Kidney (tissue), 14 donors: ENCODE results near the gene ARFIP1. TPM values are rescaled to one million over a fixed set of nuclear protein-coding genes. Genes with fewer than 3 reads are reported as not detected.
"Not testable (repeated sequence)": the region's sequence is repeated elsewhere in the genome, so short reads cannot be mapped to it uniquely, and the experiment has no call there.

ENCODE experiments used
- DNase-seq, 5 donors: peaks; one replicate each; pipeline ENCODE4 v3.0.0-alpha.2; 2013 to 2020
- FAIRE-seq: peaks from 2 replicates; lab custom pipeline; 2012; peaks lifted over from hg19 to GRCh38; lab: Jason Lieb, UNC
- H3K27ac ChIP-seq, 2 donors: one replicate each; pipeline ENCODE4 v1.7.0; 2013; ENCODE audit warnings: low read depth in 2 of 2, low read length in 2 of 2, inconsistent platforms in 1 of 2
- H3K27me3 ChIP-seq: one replicate; pipeline ENCODE4 v1.7.1; 2013; ENCODE audit warnings: low read length, inconsistent platforms; ENCODE audit not compliant: control insufficient read depth, insufficient read depth
- H3K36me3 ChIP-seq, 3 donors: one replicate each; pipeline versions ENCODE4 v1.7.0 to v1.7.1; 2013; ENCODE audit warnings: low read length in 3 of 3, control low read depth in 1 of 3, inconsistent platforms in 1 of 3; ENCODE audit not compliant: insufficient read depth in 3 of 3, control insufficient read depth in 2 of 3
- H3K4me1 ChIP-seq, 3 donors: one replicate each; pipeline versions ENCODE4 v1.7.0 to v1.7.1; 2013; ENCODE audit warnings: low read length in 3 of 3, inconsistent platforms in 1 of 3, low read depth in 1 of 3; ENCODE audit not compliant: control insufficient read depth in 2 of 3, insufficient read depth in 2 of 3
- H3K4me3 ChIP-seq, 3 donors: one replicate each; pipeline versions ENCODE4 v1.7.0 to v1.8.1; 2013; ENCODE audit warnings: low read length in 3 of 3, control low read depth in 1 of 3, inconsistent platforms in 1 of 3
- H3K9ac ChIP-seq, 3 donors: one replicate each; pipeline versions ENCODE4 v1.7.0 to v1.7.1; 2013; ENCODE audit warnings: low read length in 3 of 3, control low read depth in 1 of 3, inconsistent platforms in 1 of 3
- H3K9me3 ChIP-seq, 3 donors: one replicate each; pipeline versions ENCODE4 v1.7.0 to v1.7.1; 2013; ENCODE audit warnings: low read length in 3 of 3, control low read depth in 1 of 3, inconsistent platforms in 1 of 3; ENCODE audit not compliant: control insufficient read depth in 2 of 3, insufficient read depth in 1 of 3
- CTCF ChIP-seq: IDR thresholded peaks from 3 replicates; pipeline ENCODE4 v1.5.1; 2012; ENCODE audit warnings: mild to moderate bottlenecking, moderate library complexity, borderline replicate concordance; ENCODE audit not compliant: insufficient read depth; ENCODE audit errors: extremely low read depth
- intact Hi-C: fragments of 100-400 bp; cut with DNase I; formaldehyde crosslinking; loops from one replicate; pipeline ENCODE4 v1.11.1; 2022
- polyA plus RNA-seq: library from polyadenylated mRNA; stranded (reverse); fragments of 350-450 nt; fragmentation: Illumina TruSeq; extraction: RNeasy Lipid Tissue Mini Kit (QIAGEN cat#74804); gene quantifications from one replicate; pipeline ENCODE4 v1.2.3, GENCODE V29; 2014; ENCODE audit warnings: low read depth, low replicate concordance; ENCODE audit not compliant: insufficient read depth
- total RNA-seq: library from RNA; stranded (reverse); fragmentation: NEBNext Ultra II Directional; extraction: Animal tissue kit (Norgen Biotek cat#: 25700); gene quantifications from one replicate; pipeline ENCODE4 v1.2.1, GENCODE V29; 2021
- donor health status: control.
- donor health status: control.
- donor health status: control.
- donor health status: control.
- donor health status: control.
- donor health status: DM: yes; HTN: yes; CAD: no.
- donor health status: Normal renal cell carcinoma (clear cell type).

Gene ARFIP1
- total and polyA plus RNA-seq, 2 donors from 2014 or later, result 23.2 to 39.1 TPM

GRCh38 chr4:152896811-152897210 lies 117.1 kb downstream of the ARFIP1 start:
- H3K36me3 ChIP-seq, result no peaks in the 10 kb centered on the region
- DNase-seq, result no peak
- H3K9ac ChIP-seq, result no peak overlapping the region
- H3K4me3 ChIP-seq, result no peak overlapping the region
- H3K27me3 ChIP-seq, result no peaks in the 10 kb centered on the region
- no peaks in the 10 kb centered on the region for H3K9me3 ChIP-seq
- H3K27ac ChIP-seq, result no peak overlapping the region
- intact Hi-C loops, result no loop called here
- no peaks in the 10 kb centered on the region for H3K4me1 ChIP-seq
- no peak for FAIRE-seq
- no peak for TF ChIP-seq CTCF

GRCh38 chr4:152898133-152898532 lies 118.4 kb downstream of the ARFIP1 start:
- H3K36me3 ChIP-seq, DNase-seq, H3K27me3 ChIP-seq, H3K4me1 ChIP-seq, H3K4me3 ChIP-seq, H3K9ac ChIP-seq, intact Hi-C loops, H3K9me3 ChIP-seq, H3K27ac ChIP-seq, FAIRE-seq: not testable (repeated sequence)

DNA sequence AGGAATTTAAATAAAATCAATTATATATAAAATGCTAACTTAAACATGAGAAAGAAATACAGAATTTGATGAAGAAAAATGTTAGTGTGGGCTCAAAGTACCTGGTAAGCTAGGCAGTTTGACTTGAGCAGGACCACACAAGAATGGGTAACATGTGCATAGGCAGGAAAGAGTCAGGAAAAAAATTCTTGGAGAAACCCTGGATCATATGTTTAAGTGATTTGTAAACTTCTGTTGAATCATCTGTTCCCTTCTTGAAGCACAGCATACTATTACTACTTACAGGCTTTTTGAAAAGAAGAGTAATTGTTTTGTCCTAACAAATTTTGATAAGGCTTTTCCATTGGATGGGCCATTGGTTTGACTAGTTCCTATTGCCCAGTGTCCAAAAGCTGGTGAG lies 118.9 kb downstream of the ARFIP1 start:
- no peak for FAIRE-seq
- Histone ChIP-seq H3K4me3 (no peak overlapping the region), H3K4me1 (no peaks in the 10 kb centered on the region), H3K27me3 (no peaks in the 10 kb centered on the region), H3K36me3 (no peaks in the 10 kb centered on the region), H3K9ac (no peak overlapping the region), H3K27ac (no peak overlapping the region), H3K9me3 (no peaks in the 10 kb centered on the region)
- TF ChIP-seq CTCF, result no peak
- intact Hi-C loops, result no loop called here
- no peak for DNase-seq

DNA sequence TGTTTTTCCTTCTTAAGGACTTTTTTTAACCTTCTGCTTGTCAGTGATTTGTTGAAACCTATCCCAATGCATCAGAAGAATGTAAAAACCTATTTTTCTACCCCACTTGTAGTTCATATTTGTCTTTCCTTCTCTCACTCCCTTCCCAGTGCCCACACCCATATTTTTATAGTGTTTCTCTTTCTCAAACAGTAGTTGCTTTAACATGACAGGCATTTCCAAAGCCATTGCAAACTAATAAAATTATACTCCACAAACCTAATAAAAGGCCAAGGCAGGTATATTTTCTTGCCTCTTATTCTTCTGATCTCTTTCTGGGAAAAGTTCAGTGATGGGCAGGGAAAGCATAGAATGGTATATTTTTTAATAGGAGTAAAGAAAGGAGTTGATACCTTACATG lies 120.6 kb downstream of the ARFIP1 start:
- Histone ChIP-seq H3K4me3 (no peak overlapping the region), H3K4me1 (no peaks in the 10 kb centered on the region), H3K27me3 (no peaks in the 10 kb centered on the region), H3K9me3 (no peaks in the 10 kb centered on the region), H3K9ac (no peak overlapping the region), H3K27ac (no peak overlapping the region), H3K36me3 (no peaks in the 10 kb centered on the region)
- TF ChIP-seq CTCF, result no peak
- intact Hi-C loops, result no loop called here
- FAIRE-seq, result no peak
- no peak for DNase-seq
